ENCODE data around the gene FAM120A.

DNA sequence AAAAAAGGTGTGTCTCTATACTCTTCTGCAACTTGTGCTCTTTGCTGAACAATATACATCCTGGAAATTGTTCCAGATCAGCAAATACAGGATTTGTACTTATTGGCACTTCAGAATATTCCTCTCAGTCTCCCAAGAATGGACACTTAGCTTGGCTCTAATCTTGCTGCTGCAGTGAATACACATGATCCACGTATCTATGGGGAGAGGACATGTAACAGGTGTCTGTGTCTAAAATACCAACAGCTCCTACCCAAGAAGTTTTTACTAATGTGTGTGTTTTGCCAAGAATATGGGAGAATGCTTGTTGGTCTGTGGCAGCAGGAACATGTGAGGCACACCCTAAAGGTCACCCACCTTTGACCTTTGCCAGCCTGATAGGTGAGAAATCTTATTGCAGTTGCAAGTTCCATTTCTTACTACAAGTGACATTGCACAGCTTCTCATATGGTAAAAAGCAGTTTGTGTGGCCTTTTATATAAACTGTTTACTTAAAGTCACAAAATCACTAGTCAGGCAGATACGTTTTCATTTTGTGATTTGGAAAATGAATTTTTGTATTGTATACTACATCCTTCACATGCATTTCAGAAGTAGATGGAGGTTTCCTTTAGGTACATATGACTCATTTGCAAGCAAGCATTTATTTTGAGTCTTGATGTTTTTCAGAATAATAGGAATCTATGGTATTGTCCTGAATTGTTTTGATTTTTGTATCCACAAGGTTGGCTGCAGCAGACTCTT lies 160.7 kb downstream of the FAM120A start:
- TF ChIP-seq POLR2A (IDR thresholded peaks at IDR 0.05; ENCODE audit: low read depth) (no peak), POLR2AphosphoS5 (IDR thresholded peaks at IDR 0.05) (no peak), EP300 (IDR thresholded peaks at IDR 0.05) (no peak)
- TF ChIP-seq, protein P1, sequence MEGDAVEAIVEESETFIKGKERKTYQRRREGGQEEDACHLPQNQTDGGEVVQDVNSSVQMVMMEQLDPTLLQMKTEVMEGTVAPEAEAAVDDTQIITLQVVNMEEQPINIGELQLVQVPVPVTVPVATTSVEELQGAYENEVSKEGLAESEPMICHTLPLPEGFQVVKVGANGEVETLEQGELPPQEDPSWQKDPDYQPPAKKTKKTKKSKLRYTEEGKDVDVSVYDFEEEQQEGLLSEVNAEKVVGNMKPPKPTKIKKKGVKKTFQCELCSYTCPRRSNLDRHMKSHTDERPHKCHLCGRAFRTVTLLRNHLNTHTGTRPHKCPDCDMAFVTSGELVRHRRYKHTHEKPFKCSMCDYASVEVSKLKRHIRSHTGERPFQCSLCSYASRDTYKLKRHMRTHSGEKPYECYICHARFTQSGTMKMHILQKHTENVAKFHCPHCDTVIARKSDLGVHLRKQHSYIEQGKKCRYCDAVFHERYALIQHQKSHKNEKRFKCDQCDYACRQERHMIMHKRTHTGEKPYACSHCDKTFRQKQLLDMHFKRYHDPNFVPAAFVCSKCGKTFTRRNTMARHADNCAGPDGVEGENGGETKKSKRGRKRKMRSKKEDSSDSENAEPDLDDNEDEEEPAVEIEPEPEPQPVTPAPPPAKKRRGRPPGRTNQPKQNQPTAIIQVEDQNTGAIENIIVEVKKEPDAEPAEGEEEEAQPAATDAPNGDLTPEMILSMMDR (IDR thresholded peaks at IDR 0.05): no peak

Measured in esophagus muscularis mucosa (tissue), 4 donors.